DND-41 (cell line): ENCODE data around the gene LRFN4.

ENCODE experiments used
- EZH2 ChIP-seq: IDR thresholded peaks from 3 replicates; pipeline ENCODE4 v1.6.1; 2012; ENCODE audit warnings: borderline replicate concordance, low read depth, mild to moderate bottlenecking, moderate library complexity, low read length, inconsistent platforms; ENCODE audit not compliant: severe bottlenecking
- TF ChIP-seq, protein P1 (sequence below): IDR thresholded peaks from 2 replicates; pipeline ENCODE4 v1.5.1; 2012; ENCODE audit warnings: borderline replicate concordance, low read length, moderate library complexity, mild to moderate bottlenecking; ENCODE audit not compliant: poor library complexity, severe bottlenecking; ENCODE audit errors: extremely low read depth

- TF ChIP-seq, protein P1, sequence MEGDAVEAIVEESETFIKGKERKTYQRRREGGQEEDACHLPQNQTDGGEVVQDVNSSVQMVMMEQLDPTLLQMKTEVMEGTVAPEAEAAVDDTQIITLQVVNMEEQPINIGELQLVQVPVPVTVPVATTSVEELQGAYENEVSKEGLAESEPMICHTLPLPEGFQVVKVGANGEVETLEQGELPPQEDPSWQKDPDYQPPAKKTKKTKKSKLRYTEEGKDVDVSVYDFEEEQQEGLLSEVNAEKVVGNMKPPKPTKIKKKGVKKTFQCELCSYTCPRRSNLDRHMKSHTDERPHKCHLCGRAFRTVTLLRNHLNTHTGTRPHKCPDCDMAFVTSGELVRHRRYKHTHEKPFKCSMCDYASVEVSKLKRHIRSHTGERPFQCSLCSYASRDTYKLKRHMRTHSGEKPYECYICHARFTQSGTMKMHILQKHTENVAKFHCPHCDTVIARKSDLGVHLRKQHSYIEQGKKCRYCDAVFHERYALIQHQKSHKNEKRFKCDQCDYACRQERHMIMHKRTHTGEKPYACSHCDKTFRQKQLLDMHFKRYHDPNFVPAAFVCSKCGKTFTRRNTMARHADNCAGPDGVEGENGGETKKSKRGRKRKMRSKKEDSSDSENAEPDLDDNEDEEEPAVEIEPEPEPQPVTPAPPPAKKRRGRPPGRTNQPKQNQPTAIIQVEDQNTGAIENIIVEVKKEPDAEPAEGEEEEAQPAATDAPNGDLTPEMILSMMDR, result no peak
- TF ChIP-seq EZH2, result no peak
Measured at GRCh38 chr11:66850235-66850587, 6.7 kb upstream of the LRFN4 start.
